ENCODE results near the gene COPS7A. TPM values are rescaled to one million over a fixed set of nuclear protein-coding genes. Genes with fewer than 3 reads are reported as not detected.

The COPS7A gene
- total and polyA plus RNA-seq, 9 of the 15 experiments (the other 6 are each of a cell fraction or from before 2014, with no cell fraction given), result 12.7 to 36.0 (median 24.3) TPM

DNA sequence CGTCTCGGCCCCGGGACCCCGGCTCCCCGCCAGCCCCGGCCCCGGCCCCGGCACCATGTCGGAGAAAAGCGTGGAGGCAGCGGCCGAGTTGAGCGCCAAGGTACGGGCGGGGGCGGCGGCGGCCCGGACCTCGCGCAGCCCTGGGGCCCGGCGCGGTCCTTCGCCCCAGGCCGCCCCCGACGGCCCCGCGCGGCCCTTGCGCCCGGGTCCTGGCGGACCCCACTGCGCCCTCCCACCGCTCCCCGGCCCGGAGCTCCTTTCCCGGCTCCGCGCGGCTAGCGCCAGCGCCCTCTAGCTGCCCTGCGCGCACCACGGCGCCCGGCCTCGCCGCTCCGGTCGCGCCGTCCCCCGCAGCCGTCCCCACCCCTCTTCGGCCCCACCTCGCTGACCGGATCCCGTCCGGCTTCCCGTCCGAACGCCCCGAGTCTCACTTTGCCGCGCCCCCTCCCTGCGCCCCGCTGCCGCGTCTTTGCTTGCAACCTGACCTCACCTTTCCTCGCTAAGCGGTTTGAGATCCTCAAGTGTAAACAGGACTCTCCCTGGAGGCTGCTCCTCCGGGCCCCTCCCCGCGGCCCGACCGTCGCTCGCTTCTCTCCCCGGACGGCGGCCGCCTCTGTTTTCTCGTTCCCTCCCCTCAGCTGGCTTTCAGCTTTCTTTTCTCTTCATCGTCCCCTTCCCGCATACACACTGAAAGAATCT lies 43.0 kb downstream of the COPS7A start (continued):
- no peak for TF ChIP-seq SP2 (IDR thresholded peaks at IDR 0.05; ENCODE audit: extremely low read depth, low read depth, low read length, poor library complexity, severe bottlenecking)
- TF ChIP-seq SIN3B (IDR thresholded peaks at IDR 0.05; ENCODE audit: low read depth), result no peak
- no peak for TF ChIP-seq ETS2 (tag; IDR thresholded peaks at IDR 0.05; ENCODE audit: borderline replicate concordance, poor library complexity, severe bottlenecking)
- TF ChIP-seq SMAD4 (CRISPR knock-in tag; conservative IDR thresholded peaks at IDR 0.05), result peak; percentile 44
- no peak for TF ChIP-seq HIVEP1 (CRISPR knock-in tag; IDR thresholded peaks at IDR 0.05)
- TF ChIP-seq EP300 (IDR thresholded peaks at IDR 0.05; ENCODE audit: low read length), result no peak
- no peak for TF ChIP-seq TCF7L2 (IDR thresholded peaks at IDR 0.05; ENCODE audit: low read depth, low read length)
- TF ChIP-seq SAP30 (IDR thresholded peaks at IDR 0.05; ENCODE audit: borderline replicate concordance, insufficient read depth, low read depth, low read length, poor library complexity, severe bottlenecking), result peak; percentile 43
- TF ChIP-seq, protein P1, sequence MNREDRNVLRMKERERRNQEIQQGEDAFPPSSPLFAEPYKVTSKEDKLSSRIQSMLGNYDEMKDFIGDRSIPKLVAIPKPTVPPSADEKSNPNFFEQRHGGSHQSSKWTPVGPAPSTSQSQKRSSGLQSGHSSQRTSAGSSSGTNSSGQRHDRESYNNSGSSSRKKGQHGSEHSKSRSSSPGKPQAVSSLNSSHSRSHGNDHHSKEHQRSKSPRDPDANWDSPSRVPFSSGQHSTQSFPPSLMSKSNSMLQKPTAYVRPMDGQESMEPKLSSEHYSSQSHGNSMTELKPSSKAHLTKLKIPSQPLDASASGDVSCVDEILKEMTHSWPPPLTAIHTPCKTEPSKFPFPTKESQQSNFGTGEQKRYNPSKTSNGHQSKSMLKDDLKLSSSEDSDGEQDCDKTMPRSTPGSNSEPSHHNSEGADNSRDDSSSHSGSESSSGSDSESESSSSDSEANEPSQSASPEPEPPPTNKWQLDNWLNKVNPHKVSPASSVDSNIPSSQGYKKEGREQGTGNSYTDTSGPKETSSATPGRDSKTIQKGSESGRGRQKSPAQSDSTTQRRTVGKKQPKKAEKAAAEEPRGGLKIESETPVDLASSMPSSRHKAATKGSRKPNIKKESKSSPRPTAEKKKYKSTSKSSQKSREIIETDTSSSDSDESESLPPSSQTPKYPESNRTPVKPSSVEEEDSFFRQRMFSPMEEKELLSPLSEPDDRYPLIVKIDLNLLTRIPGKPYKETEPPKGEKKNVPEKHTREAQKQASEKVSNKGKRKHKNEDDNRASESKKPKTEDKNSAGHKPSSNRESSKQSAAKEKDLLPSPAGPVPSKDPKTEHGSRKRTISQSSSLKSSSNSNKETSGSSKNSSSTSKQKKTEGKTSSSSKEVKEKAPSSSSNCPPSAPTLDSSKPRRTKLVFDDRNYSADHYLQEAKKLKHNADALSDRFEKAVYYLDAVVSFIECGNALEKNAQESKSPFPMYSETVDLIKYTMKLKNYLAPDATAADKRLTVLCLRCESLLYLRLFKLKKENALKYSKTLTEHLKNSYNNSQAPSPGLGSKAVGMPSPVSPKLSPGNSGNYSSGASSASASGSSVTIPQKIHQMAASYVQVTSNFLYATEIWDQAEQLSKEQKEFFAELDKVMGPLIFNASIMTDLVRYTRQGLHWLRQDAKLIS (CRISPR knock-in tag; IDR thresholded peaks at IDR 0.05), result no peak
- no peak for TF ChIP-seq ZNF75A (CRISPR knock-in tag; IDR thresholded peaks at IDR 0.05)
- peak; percentile 49 for TF ChIP-seq TAF1 (IDR thresholded peaks at IDR 0.05; ENCODE audit: control insufficient read depth, extremely low read depth, insufficient read depth, low read length, severe bottlenecking)
- TF ChIP-seq, protein P2, sequence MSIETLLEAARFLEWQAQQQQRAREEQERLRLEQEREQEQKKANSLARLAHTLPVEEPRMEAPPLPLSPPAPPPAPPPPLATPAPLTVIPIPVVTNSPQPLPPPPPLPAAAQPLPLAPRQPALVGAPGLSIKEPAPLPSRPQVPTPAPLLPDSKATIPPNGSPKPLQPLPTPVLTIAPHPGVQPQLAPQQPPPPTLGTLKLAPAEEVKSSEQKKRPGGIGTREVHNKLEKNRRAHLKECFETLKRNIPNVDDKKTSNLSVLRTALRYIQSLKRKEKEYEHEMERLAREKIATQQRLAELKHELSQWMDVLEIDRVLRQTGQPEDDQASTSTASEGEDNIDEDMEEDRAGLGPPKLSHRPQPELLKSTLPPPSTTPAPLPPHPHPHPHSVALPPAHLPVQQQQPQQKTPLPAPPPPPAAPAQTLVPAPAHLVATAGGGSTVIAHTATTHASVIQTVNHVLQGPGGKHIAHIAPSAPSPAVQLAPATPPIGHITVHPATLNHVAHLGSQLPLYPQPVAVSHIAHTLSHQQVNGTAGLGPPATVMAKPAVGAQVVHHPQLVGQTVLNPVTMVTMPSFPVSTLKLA (conservative IDR thresholded peaks at IDR 0.05), result peak in 1 of 2 experiments; percentile 36; a peak in 1 of 4 replicates
- TF ChIP-seq NONO (IDR thresholded peaks at IDR 0.05; ENCODE audit: low read depth in 2 of 2, low read length in 1 of 2), result peak; percentile 34 to 79
- no peak for TF ChIP-seq ZNF717 (CRISPR knock-in tag; IDR thresholded peaks at IDR 0.05)
- peak; percentile 77 for TF ChIP-seq FIP1L1 (IDR thresholded peaks at IDR 0.05; ENCODE audit: low read depth, low read length, poor library complexity, severe bottlenecking)
- TF ChIP-seq, protein P3, sequence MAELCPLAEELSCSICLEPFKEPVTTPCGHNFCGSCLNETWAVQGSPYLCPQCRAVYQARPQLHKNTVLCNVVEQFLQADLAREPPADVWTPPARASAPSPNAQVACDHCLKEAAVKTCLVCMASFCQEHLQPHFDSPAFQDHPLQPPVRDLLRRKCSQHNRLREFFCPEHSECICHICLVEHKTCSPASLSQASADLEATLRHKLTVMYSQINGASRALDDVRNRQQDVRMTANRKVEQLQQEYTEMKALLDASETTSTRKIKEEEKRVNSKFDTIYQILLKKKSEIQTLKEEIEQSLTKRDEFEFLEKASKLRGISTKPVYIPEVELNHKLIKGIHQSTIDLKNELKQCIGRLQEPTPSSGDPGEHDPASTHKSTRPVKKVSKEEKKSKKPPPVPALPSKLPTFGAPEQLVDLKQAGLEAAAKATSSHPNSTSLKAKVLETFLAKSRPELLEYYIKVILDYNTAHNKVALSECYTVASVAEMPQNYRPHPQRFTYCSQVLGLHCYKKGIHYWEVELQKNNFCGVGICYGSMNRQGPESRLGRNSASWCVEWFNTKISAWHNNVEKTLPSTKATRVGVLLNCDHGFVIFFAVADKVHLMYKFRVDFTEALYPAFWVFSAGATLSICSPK (IDR thresholded peaks at IDR 0.05; ENCODE audit: borderline replicate concordance), result no peak
- no peak for TF ChIP-seq RFX7 (CRISPR knock-in tag; IDR thresholded peaks at IDR 0.05)
- TF ChIP-seq POLR2H (tag; IDR thresholded peaks at IDR 0.05; ENCODE audit: low read depth), result no peak
- no peak for TF ChIP-seq SRSF3 (IDR thresholded peaks at IDR 0.05; ENCODE audit: insufficient read depth, low read length)
- peak; percentile 41 for TF ChIP-seq EGR1 (conservative IDR thresholded peaks at IDR 0.05)

Measured in K562 (cell line).